DMS53 treated with DMSO at 0.1 percent for 48 hours (cell line): ENCODE measurements around the gene NUP35.

Experiments
- DNase-seq: peaks from one replicate; lab custom pipeline; 2025; ENCODE audit not compliant: unreplicated experiment; lab: John Stamatoyannopoulos, UW

NUP35 gene

DNA sequence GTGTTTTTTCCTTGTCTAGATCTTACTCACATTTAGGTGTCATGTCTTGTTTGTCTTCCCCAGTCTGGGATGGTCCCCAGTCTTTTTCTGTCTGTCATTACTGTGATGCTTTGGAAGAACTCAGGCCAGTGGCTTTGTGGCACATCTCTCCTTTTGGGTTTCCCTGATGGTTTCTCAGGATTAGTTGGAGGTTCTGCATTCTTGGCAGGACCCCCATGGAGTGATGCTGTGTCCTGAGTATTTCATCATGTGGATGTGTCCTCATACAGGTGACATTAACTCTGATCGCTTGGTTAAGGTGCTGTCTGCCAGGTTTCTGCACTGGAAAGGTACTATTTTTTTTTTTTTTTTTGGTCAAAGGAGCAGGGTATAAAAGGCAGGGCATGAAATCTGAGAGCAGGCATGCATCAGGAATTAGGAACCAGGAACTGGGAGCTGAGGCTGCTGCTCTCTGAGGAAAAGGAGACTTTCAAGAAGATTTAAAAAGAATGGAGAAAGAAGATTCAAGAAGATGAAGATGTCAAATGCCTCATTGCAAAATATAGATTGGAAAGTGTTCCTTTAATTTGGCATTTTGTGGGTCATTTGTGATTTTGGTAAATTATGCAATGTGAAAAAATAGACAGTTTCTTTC is 85.3 kb downstream of the NUP35 start:
- DNase-seq: no peak
